Body of pancreas (tissue), 4 donors: ENCODE results near the gene GNG14. TPM values are rescaled to one million over a fixed set of nuclear protein-coding genes. Genes with fewer than 3 reads are reported as not detected.
A peak's percentile ranks its signal among the peaks of the same experiment; 100 is the strongest.

Experiments used
- ATAC-seq: fragments of 150-250 bp; one replicate; pipeline ENCODE4 v1.9.1; 2016
- DNase-seq, 4 donors: peaks; one replicate each; pipeline ENCODE4 v3.0.0-alpha.2; 2019
- H3K27ac ChIP-seq, 4 donors: fragments of 200-600 bp; sonication (generic); 1 replicate in 3 of 4; 2 replicates in 1 of 4; pipeline versions ENCODE4 v1.5.1 to v1.6.1; 2016 to 2019; ENCODE audit warnings: mild to moderate bottlenecking in 1 of 4, mixed read lengths in 1 of 4, moderate library complexity in 1 of 4
- H3K27me3 ChIP-seq, 2 donors: fragments of 200-600 bp; sonication (generic); one replicate each; pipeline ENCODE4 v1.6.0; 2016; ENCODE audit warnings: mild to moderate bottlenecking in 1 of 2
- H3K36me3 ChIP-seq, 2 donors: fragments of 200-600 bp; sonication (generic); replicated peaks in 1 of 2; 2 replicates each; pipeline ENCODE4 v1.5.1; 2016; ENCODE audit warnings: low read depth in 2 of 2; ENCODE audit not compliant: insufficient read depth in 1 of 2
- H3K4me1 ChIP-seq: fragments of 200-600 bp; sonication (generic); one replicate; pipeline ENCODE4 v1.6.0; 2016
- H3K4me3 ChIP-seq, 2 donors: fragments of 200-600 bp; sonication (generic); 1 replicate in 1 of 2; 2 replicates in 1 of 2; pipeline ENCODE4 v1.5.1; 2016 to 2019
- H3K9me3 ChIP-seq, 3 donors: fragments of 200-600 bp; sonication (generic); 1 replicate in 2 of 3; 2 replicates in 1 of 3; pipeline ENCODE4 v1.5.1; 2016
- CTCF ChIP-seq, 7 experiments: fragments of 450-650 bp in 4 of 7; fragments of 200-600 bp in 3 of 7; sonication (generic) in 3 of 7; IDR thresholded peaks; one replicate each; pipeline ENCODE4 v1.5.1; 2016 to 2019; ENCODE audit warnings: antibody characterized with exemption in 7 of 7
- POLR2A ChIP-seq, 3 donors: fragments of 450-650 bp; IDR thresholded peaks; one replicate each; pipeline ENCODE4 v1.6.1; 2016; ENCODE audit warnings: antibody characterized with exemption in 3 of 3, mild to moderate bottlenecking in 2 of 3
- WGBS, 2 donors: methylation state at CpG; one replicate each; pipeline ENCODE4 v1.1.5; 2017; 5-methylcytosine and 5-hydroxymethylcytosine counted together
- intact Hi-C: fragments of 100-400 bp; cut with DNase I; formaldehyde crosslinking; loops from one replicate; pipeline ENCODE4 v1.15.1; 2023
- small RNA-seq: library from RNA; depleted of rRNA; stranded (forward); fragments of <200 nt; gene quantifications from one replicate; pipeline ENCODE3, GENCODE V24; 2016
- total RNA-seq, 2 donors: library from RNA; depleted of rRNA; stranded (reverse); fragments of >200 nt; gene quantifications; one replicate each; pipeline ENCODE4 v1.1.0, GENCODE V29; 2016

GNG14 gene
- total RNA-seq, 2 donors from 2014 or later, result not detected

GRCh38 chr19:12731337-12731736, 43.5 kb downstream of the GNG14 start:
- Histone ChIP-seq H3K36me3 (peaks cover 8 to 15% of the 10 kb centered on the region in 2 donors), H3K9me3 (no peaks in the 10 kb centered on the region), H3K4me1 (peaks cover 30% of the 10 kb centered on the region), H3K27me3 (no peaks in the 10 kb centered on the region), H3K27ac (no peak overlapping the region), H3K4me3 (no peak overlapping the region)
- TF ChIP-seq POLR2A (IDR thresholded peaks at IDR 0.05) (no peak), CTCF (IDR thresholded peaks at IDR 0.05) (no peak)
- 90 to 91% methylated on average over 15 to 24 of the region's 24 CpGs for WGBS, 2 donors
- DNase-seq (no peak), ATAC-seq (no peak)
- intact Hi-C loops, result no loop called here

GRCh38 chr19:12733369-12734214, 45.8 kb downstream of the GNG14 start:
- peak in 1 of 4 donors; percentile 23 for DNase-seq
- ATAC-seq, result no peak
- TF ChIP-seq CTCF (IDR thresholded peaks at IDR 0.05), result no peak
- TF ChIP-seq POLR2A (IDR thresholded peaks at IDR 0.05), result no peak
- 1 to 3% methylated on average over 14 to 15 of the region's 15 CpGs for WGBS, 2 donors
- H3K4me1 ChIP-seq, result peaks cover 44% of the 10 kb centered on the region
- peak overlapping the region; percentile 79 to 92 (median 85) for H3K27ac ChIP-seq
- H3K36me3 ChIP-seq, result peaks cover 8 to 15% of the 10 kb centered on the region in 2 donors
- no peaks in the 10 kb centered on the region for H3K9me3 ChIP-seq
- no peaks in the 10 kb centered on the region for H3K27me3 ChIP-seq
- intact Hi-C loops, result no loop called here
- peak overlapping the region; percentile 78 to 86 for H3K4me3 ChIP-seq

- TF ChIP-seq POLR2A (IDR thresholded peaks at IDR 0.05) (peak in 2 of 3 donors; percentile 59 to 76), CTCF (IDR thresholded peaks at IDR 0.05) (peak in 4 of 7 experiments; percentile 18 to 37 (median 31))
- DNase-seq (peak; percentile 94 to 99 (median 96)), ATAC-seq (peak; percentile 90)
- no peaks in the 10 kb centered on the region for H3K27me3 ChIP-seq
- intact Hi-C loops, result no loop called here
- 1% methylated on average over 26 to 29 of the region's 29 CpGs for WGBS, 2 donors
- peak within 1 kb of the TSS; percentile 69 to 90 for H3K4me3 ChIP-seq
- no peaks in the 10 kb centered on the region for H3K9me3 ChIP-seq
- peaks cover 38% of the 10 kb centered on the region for H3K4me1 ChIP-seq
- no peaks in the 10 kb centered on the region for H3K36me3 ChIP-seq
- peak within 1 kb of the TSS; percentile 66 to 89 (median 87) for H3K27ac ChIP-seq
Observed at GRCh38 chr19:12736995-12737834, 49.4 kb downstream of the GNG14 start, which contains the start of gene GET3. TSS of gene GET3 (plus strand) at chr19:12737497. CDS start at chr19:12737506, 9 bp downstream.

- no peaks in the 10 kb centered on the region for H3K36me3 ChIP-seq
- H3K4me1 ChIP-seq, result peaks cover 31% of the 10 kb centered on the region
- H3K9me3 ChIP-seq, result no peaks in the 10 kb centered on the region
- 2 to 12% methylated on average over 12 to 13 of the region's 13 CpGs for WGBS, 2 donors
- intact Hi-C loops, result no loop called here
- peak overlapping the region in 2 of 4 donors; percentile 88 to 89 for H3K27ac ChIP-seq
- ATAC-seq (no peak), DNase-seq (no peak)
- TF ChIP-seq POLR2A (IDR thresholded peaks at IDR 0.05) (no peak), CTCF (IDR thresholded peaks at IDR 0.05) (no peak)
- H3K4me3 ChIP-seq, result peak overlapping the region; percentile 69 to 90
- no peaks in the 10 kb centered on the region for H3K27me3 ChIP-seq
Observed at GRCh38 chr19:12737835-12738351, 50.1 kb downstream of the GNG14 start.

Small RNAs within 50 kb of the gene (small RNA-seq; reads per million reads assigned to genes)
- 34.0 reads per million, percentile 94 among the genes with 10 or more reads in this experiment for gene SNORD41

Other genes with a start within 250 kb of the GNG14 start
- 1 to 10 TPM; 3.6 to 5.2 TPM for gene ZNF443, start 247.0 kb upstream of the GNG14 start, total RNA-seq
- gene ZNF709, start 203.2 kb upstream of the GNG14 start, total RNA-seq, result 1 to 10 TPM; 2.3 to 3.1 TPM
- gene ZNF564, start 136.5 kb upstream of the GNG14 start, total RNA-seq, result 10 to 100 TPM in 1 of 2 donors, 1 to 10 TPM in 1; 5.2 to 14.2 TPM
- 1 to 10 TPM; 2.0 to 2.6 TPM for gene ZNF490, start 77.2 kb upstream of the GNG14 start, total RNA-seq
- gene ZNF791, start 77.1 kb upstream of the GNG14 start, total RNA-seq, result 10 to 100 TPM in 1 of 2 donors, 1 to 10 TPM in 1; 9.9 to 16.9 TPM
- 10 to 100 TPM; 30.0 to 48.0 TPM for gene MAN2B1, start 21.3 kb upstream of the GNG14 start, total RNA-seq
- 10 to 100 TPM; 12.5 to 37.2 TPM for gene WDR83, start 21.2 kb upstream of the GNG14 start, total RNA-seq
- gene DHPS, start 6.1 kb upstream of the GNG14 start, total RNA-seq, result 100 to 1,000 TPM in 1 of 2 donors, 10 to 100 TPM in 1; 55.8 to 136 TPM
- 1 to 10 TPM; 3.9 to 4.0 TPM for gene FBXW9, start 8.6 kb downstream of the GNG14 start, total RNA-seq
- 10 to 100 TPM; 15.0 to 35.6 TPM for gene TNPO2, start 35.9 kb downstream of the GNG14 start, total RNA-seq
- gene TRIR, start 46.7 kb downstream of the GNG14 start, total RNA-seq, result 100 to 1,000 TPM; 187 to 282 TPM
- gene GET3, start 49.5 kb downstream of the GNG14 start, total RNA-seq, result 10 to 100 TPM; 13.2 to 22.8 TPM
- not detected for gene BEST2, start 63.8 kb downstream of the GNG14 start, total RNA-seq
- 100 to 1,000 TPM; 114 to 354 TPM for gene HOOK2, start 87.6 kb downstream of the GNG14 start, total RNA-seq
- 100 to 1,000 TPM; 219 to 485 TPM for gene JUNB, start 103.5 kb downstream of the GNG14 start, total RNA-seq
- 100 to 1,000 TPM; 105 to 146 TPM for gene PRDX2, start 113.8 kb downstream of the GNG14 start, total RNA-seq
- gene THSD8, start 114.1 kb downstream of the GNG14 start, total RNA-seq, result not detected
- gene RNASEH2A, start 118.6 kb downstream of the GNG14 start, total RNA-seq, result 1 to 10 TPM; 1.3 to 6.5 TPM
- under 1 TPM in 1 of 2 donors, not detected in 1; 0.52 TPM for gene RTBDN, start 146.6 kb downstream of the GNG14 start, total RNA-seq
- gene MAST1, start 150.5 kb downstream of the GNG14 start, total RNA-seq, result under 1 TPM in 1 of 2 donors, not detected in 1; 0.26 TPM
- 10 to 100 TPM in 1 of 2 donors, 1 to 10 TPM in 1; 6.9 to 28.3 TPM for gene DNASE2, start 193.5 kb downstream of the GNG14 start, total RNA-seq
- gene KLF1, start 199.2 kb downstream of the GNG14 start, total RNA-seq, result not detected
- 10 to 100 TPM; 17.4 to 57.7 TPM for gene GCDH, start 203.2 kb downstream of the GNG14 start, total RNA-seq
- not detected for gene SYCE2, start 231.3 kb downstream of the GNG14 start, total RNA-seq
- 10 to 100 TPM; 25.9 to 35.6 TPM for gene FARSA, start 245.7 kb downstream of the GNG14 start, total RNA-seq